Mucosa of stomach (tissue), 1 donor: ENCODE measurements around the gene BEGAIN.

Experiments used
- H3K27me3 ChIP-seq: one replicate; pipeline ENCODE4 v1.7.0; 2013; ENCODE audit warnings: mild to moderate bottlenecking, low read length; ENCODE audit not compliant: control insufficient read depth, insufficient read depth
- H3K36me3 ChIP-seq: one replicate; pipeline ENCODE4 v1.7.0; 2013; ENCODE audit warnings: low read length; ENCODE audit not compliant: control insufficient read depth, insufficient read depth
- H3K4me1 ChIP-seq: one replicate; pipeline ENCODE4 v1.7.0; 2013; ENCODE audit warnings: mild to moderate bottlenecking, low read length; ENCODE audit not compliant: control insufficient read depth, insufficient read depth
- H3K4me3 ChIP-seq: one replicate; pipeline ENCODE4 v1.7.0; 2013; ENCODE audit warnings: low read length
- H3K9ac ChIP-seq: one replicate; pipeline ENCODE4 v1.7.0; 2013; ENCODE audit warnings: mild to moderate bottlenecking, low read length, moderate library complexity
- H3K9me3 ChIP-seq: one replicate; pipeline ENCODE4 v1.7.0; 2013; ENCODE audit warnings: mild to moderate bottlenecking, low read length, moderate library complexity; ENCODE audit not compliant: control insufficient read depth
- donor health status: Pancreatic carcinoma.

BEGAIN gene

DNA sequence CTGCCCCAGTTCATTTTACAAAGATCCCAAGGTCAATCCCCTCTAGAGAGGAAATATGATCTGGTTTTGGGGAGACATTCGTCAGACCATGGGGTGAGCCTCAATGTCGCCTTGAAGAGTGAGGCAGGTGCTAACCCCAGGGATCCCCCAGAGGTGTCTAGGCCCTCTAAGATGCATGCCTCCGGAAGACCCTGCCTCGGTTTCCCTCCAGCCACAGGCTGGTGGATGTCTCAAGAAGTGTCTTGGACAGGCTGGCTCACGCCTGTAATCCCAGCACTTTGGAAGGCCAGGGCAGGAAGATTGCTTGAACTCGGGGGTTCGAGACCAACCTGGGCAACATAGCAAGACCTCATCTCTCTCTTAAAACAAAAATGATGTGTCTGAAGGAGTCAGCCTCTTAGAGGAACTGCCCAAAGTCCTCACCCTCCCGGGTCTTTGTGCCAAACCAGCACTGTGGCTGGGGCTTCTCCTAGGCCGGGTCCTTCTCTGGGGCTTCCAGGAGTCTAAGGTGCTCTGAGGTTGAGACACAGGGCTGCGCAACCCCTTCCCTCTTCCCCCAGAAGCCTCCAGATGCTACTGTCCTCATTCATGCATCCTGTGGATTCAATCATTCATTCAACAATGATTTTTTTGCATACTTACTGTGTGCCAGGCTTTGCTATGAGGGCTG lies 24.7 kb upstream of the BEGAIN start:
- no peaks in the 10 kb centered on the region for H3K4me1 ChIP-seq
- no peaks in the 10 kb centered on the region for H3K9me3 ChIP-seq
- no peak overlapping the region for H3K4me3 ChIP-seq
- H3K9ac ChIP-seq: no peak overlapping the region
- peaks cover 14% of the 10 kb centered on the region for H3K27me3 ChIP-seq
- no peaks in the 10 kb centered on the region for H3K36me3 ChIP-seq

DNA sequence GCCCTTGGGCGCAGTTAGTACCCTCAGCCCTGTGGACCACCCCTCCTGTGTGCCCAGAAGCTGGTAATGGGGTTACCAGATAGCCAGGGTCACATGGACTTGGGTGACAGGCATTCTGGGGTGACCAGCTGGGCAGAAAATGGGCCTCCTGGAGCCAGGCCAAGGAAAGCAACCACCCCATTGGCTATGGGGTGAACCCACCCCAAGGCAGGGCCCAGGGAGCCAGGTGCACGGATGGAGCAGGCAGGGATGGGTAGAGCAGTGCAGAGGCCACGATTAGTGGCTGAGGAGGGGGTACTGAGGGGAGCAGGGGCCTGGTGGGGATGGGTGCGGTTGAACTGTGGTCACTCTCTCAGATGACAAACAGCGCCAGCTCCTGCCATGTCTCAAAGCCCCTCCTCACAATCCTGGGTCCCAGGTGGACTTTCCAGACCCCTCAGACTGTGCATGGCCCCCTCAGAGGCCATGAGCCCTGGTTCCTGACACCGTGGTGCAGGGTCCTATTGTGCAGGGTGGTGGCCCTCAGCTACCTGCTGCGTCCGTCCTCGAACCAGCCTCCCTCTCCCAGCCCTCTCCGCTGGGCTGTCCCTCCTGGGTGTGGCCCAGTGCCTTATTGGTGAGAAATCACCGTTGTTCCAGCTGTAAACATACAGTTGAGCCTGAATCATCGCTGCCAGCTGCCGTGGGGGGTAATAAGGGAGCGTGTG lies 23.4 kb upstream of the BEGAIN start:
- Histone ChIP-seq H3K36me3 (no peaks in the 10 kb centered on the region), H3K4me3 (no peak overlapping the region), H3K27me3 (peaks cover 8% of the 10 kb centered on the region), H3K9ac (no peak overlapping the region), H3K4me1 (no peaks in the 10 kb centered on the region), H3K9me3 (no peaks in the 10 kb centered on the region)

DNA sequence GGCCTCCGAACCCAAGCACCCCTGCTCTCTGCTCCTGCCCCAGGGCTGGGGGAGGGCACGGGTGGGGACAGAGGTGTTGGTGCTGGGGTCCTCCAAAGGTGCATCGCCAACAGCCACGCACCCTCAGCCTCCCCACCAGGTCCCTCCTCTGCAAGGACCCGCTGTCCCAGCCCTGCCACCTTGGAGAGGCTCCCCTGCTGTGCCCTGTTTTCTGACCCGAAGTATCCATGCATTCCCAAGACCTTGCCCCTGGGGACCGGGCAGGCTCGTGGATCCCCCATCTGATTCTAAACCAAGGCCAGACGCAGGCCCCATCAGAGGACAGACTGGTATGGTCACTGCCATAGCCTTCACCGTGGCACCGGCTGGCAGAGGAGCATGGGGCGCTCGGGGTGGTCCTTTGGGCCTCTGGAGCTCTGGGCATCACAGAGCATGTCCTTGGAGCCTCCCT lies 22.7 kb upstream of the BEGAIN start:
- Histone ChIP-seq H3K27me3 (peaks cover 10% of the 10 kb centered on the region), H3K4me1 (no peaks in the 10 kb centered on the region), H3K36me3 (no peaks in the 10 kb centered on the region), H3K4me3 (no peak overlapping the region), H3K9me3 (no peaks in the 10 kb centered on the region), H3K9ac (no peak overlapping the region)

DNA sequence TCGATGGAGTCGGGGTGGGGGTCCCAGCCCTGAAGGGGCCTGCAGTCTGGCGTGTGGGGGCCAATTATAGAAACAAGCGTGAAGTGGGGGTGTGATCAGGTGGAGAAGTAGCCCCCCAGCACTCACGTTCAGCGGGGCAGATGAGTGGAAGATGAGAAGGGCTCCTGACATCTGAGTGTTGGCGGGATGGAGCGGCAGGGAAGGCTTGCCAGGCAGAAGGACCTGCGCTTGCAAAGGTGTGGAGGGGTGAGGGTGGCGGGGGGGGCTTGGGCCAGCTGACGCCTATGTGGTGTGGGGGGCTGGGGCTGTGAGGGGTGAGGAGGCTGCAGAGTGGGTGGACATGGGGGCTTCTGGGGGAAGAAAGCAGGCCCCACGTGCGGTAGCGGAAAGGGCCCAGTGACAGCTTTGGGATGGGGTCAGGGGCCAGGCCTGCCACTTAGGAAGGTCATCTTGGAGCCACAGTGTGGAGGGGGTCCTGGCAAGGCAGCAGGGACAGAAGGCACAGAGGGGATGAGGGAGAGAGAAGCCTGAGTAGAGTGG lies 22.2 kb upstream of the BEGAIN start:
- H3K4me1 ChIP-seq: no peaks in the 10 kb centered on the region
- H3K36me3 ChIP-seq: no peaks in the 10 kb centered on the region
- H3K9ac ChIP-seq: no peak overlapping the region
- H3K9me3 ChIP-seq: no peaks in the 10 kb centered on the region
- peaks cover 11% of the 10 kb centered on the region for H3K27me3 ChIP-seq
- no peak overlapping the region for H3K4me3 ChIP-seq

DNA sequence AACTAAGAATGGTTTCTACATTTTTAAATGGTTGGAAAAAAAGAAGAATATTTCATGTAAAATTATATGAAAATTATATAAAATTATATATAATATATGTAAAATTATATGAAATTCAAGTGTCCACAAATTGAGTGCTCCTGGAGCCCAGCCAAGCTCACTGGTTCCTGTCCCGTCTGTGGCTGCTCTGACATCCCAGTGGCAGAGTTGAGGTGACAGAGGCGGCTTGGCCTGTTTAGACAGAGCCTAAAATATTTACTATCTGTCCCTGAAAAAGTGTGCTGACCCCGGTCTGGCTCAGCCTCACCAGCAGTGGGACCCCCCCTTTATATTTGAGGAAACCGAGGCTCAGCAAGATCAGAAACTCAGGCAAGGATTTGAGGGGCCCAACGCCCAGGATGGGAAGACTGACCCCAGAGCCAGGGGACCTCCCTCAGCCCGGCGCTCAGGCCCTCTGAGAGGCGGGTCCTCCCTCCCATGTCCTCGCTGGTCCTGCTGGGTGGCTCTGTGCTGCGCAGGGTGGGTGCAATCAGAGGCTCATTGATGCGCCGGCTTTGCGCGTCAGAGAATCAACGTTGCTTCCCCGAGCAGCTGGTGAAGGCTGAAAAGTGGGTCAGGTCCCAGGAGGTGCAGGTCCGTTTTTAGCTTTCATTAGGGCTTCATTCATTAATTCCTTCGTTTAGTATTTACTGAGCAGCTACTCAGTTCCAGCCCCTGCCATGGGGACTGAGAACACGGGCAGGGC lies 21.5 kb upstream of the BEGAIN start:
- H3K4me1 ChIP-seq: no peaks in the 10 kb centered on the region

DNA sequence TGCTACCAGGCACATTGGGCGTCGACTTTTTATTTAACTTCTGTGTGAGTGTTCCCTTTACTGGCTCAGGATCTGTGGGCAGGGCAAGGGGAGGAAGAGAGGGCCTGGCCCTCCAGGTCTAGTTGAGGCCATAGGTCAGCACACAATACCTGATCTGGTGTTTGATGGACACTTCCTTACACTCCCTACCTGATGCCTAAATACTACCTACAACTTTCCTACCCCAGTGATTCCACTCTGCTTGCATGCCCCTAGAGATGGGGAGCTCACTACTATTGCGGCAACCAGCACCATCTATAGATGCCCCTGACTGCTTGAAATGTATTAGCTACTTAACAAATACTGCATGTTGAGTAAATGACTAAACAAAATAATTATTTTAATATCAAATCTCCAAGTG lies 20.8 kb upstream of the BEGAIN start:
- H3K36me3 ChIP-seq: no peaks in the 10 kb centered on the region
- H3K4me3 ChIP-seq: no peak overlapping the region
- H3K27me3 ChIP-seq: peaks cover 7% of the 10 kb centered on the region
- no peaks in the 10 kb centered on the region for H3K9me3 ChIP-seq
- no peaks in the 10 kb centered on the region for H3K4me1 ChIP-seq
- H3K9ac ChIP-seq: no peak overlapping the region

More for the DNA sequence above, 21.5 kb upstream of the BEGAIN start:
- no peak overlapping the region for H3K4me3 ChIP-seq
- H3K36me3 ChIP-seq: no peaks in the 10 kb centered on the region
- no peak overlapping the region for H3K9ac ChIP-seq
- H3K27me3 ChIP-seq: peaks cover 11% of the 10 kb centered on the region
- H3K9me3 ChIP-seq: no peaks in the 10 kb centered on the region

DNA sequence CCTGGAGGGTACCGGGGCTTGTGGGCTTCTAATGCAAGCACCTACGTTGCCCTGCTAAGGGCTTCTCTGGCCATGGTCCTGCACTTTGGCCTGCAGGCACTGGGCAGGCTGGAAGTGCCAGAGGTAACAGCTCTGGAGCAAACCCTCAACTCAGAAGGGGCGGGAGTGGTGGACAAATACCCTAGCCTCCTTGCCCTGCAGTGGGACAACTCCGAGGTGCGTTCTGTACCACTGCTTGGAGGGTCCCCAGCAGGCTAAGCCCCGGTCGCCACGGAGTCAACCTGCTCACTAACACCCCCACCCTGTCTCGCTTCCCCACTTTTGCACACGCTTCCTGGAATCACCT lies 20.4 kb upstream of the BEGAIN start:
- Histone ChIP-seq H3K36me3 (no peaks in the 10 kb centered on the region), H3K4me1 (no peaks in the 10 kb centered on the region), H3K4me3 (no peak overlapping the region), H3K9me3 (no peaks in the 10 kb centered on the region), H3K9ac (no peak overlapping the region), H3K27me3 (peaks cover 7% of the 10 kb centered on the region)

DNA sequence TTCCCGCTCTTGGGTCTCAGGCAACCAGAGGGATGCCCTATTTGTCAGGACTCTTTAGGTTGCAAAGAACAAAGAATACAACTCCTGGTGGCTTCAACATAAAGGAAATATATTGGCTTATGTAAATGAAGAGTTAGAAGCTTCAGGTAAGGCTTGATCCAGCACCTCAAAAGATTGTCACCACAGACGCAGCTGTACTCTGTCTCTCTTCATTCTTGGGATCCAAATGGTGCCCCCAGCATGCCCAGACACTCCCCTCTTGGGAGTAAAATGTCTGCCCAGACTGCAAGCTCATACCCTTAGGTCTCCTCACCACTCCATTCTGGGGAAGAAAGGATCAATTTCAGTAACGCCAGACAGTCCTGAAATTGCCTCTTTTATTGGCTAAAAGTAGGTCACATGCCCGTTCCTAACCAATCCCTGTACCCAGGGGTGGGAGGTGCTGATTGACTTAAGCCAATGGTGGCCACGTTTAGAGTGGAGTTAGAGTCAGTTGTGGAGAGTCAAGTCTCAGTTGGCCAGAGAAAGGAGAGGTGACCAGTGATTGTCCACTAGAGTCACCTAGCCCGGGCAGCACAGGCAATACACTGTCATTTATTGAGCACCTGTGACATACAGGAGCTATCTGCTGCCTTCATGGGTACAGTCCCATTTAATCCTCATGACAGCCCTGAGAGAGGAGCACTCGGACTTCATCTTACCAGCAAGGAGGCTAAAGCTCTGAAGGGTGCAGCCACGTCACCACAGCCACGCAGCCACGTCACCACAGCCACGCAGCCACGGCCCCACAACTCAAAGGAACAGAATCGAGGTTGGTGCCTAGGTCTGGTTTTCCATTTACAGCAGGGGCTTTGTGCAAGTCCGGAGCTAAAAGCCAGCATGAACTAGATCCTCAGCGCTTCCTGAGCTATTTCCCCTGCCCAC lies 19.7 kb upstream of the BEGAIN start:
- H3K27me3 ChIP-seq: peaks cover 7% of the 10 kb centered on the region
- no peak overlapping the region for H3K4me3 ChIP-seq

DNA sequence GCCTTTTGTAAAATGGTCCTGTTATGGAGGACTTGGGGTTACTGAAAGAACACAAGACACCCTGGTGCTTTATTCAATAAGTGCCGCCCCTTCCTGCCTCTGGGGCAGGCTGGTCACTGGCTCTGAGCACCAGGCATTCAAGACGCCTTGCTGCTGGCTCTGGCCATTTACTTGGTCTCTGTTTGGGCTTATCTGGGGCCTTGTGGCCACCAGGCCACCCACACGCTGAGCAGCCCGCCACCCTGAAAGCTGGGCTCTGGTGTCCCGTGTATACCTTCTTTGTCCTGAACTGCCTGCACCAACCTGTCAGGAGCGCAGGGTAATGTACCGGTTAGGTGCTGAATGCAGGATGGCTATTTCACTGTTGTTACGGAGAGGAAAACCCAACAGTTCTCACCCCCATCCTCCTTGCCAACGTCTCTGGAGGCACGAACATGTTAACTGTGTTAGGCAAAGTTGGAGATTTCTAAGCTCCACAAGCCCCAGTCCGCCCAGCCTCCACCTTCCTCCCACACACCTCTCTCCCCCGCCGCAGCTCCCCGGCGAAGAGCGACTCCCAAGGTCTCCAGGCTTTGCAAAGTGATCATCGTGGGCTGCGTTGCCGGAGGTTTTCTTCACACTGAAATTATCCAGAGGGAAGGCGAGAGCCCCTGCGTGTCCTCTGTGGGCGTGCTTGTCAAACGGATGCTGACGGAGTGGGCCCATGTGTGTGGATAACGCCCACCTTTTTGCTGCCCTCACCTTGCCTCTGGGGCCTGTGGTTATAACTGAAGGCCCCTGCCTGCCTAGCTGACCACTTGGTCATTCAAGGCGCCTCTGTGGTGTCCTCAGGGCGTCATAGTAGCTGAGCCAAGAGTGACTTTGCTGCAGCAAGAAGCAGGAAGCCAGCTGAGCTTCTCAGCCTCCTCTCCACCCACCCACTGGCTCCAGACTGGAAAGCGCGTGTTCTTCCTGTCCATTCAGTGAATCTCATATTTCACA lies 18.8 kb upstream of the BEGAIN start:
- Histone ChIP-seq H3K4me3 (no peak overlapping the region), H3K27me3 (peaks cover 5% of the 10 kb centered on the region)

More for the DNA sequence above, 19.7 kb upstream of the BEGAIN start:
- H3K4me1 ChIP-seq: no peaks in the 10 kb centered on the region
- no peak overlapping the region for H3K9ac ChIP-seq
- H3K9me3 ChIP-seq: no peaks in the 10 kb centered on the region
- no peaks in the 10 kb centered on the region for H3K36me3 ChIP-seq

DNA sequence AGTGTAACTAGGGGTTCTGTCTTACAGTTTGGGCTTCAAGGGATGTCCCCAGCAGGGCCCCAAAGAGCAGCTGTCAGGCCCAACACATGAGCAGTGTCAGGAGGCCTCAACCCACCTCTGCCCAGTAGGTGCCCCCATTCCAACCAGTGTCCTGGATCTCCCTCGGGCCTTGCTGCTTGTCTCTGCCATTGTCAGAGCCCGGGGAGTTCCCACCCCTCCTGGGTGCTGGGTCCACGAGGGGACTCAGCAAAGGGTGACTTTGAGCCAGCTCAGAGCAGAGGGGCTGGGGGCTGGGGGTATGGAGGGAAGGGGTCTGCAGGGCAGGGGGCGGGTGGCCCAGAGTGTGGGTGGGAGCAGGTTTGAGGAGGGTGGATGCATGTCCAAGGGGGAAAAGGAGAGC lies 18.0 kb upstream of the BEGAIN start:
- Histone ChIP-seq H3K36me3 (no peaks in the 10 kb centered on the region), H3K4me1 (no peaks in the 10 kb centered on the region), H3K9me3 (no peaks in the 10 kb centered on the region), H3K9ac (no peak overlapping the region), H3K4me3 (no peak overlapping the region), H3K27me3 (peaks cover 4% of the 10 kb centered on the region)

More for the DNA sequence above, 18.8 kb upstream of the BEGAIN start:
- Histone ChIP-seq H3K4me1 (no peaks in the 10 kb centered on the region), H3K9ac (no peak overlapping the region), H3K9me3 (no peaks in the 10 kb centered on the region), H3K36me3 (no peaks in the 10 kb centered on the region)
